H7 (cell line): ENCODE measurements around the gene AHRR. TPM values are rescaled to one million over a fixed set of nuclear protein-coding genes. Genes with fewer than 3 reads are reported as not detected.
"Not testable (repeated sequence)": the region's sequence is repeated elsewhere in the genome, so short reads cannot be mapped to it uniquely, and the experiment has no call there.

ENCODE experiments used
- DNase-seq: peaks from one replicate; pipeline ENCODE4 v3.0.0; 2012
- H3K27me3 ChIP-seq: 2 replicates; pipeline ENCODE4 v1.6.0; 2011; ENCODE audit warnings: mild to moderate bottlenecking, low read length; ENCODE audit not compliant: control insufficient read depth, insufficient read depth
- H3K36me3 ChIP-seq: replicated peaks from 2 replicates; pipeline ENCODE4 v1.5.1; 2011; ENCODE audit warnings: low read length; ENCODE audit not compliant: control insufficient read depth, insufficient read depth
- H3K4me3 ChIP-seq: 2 replicates; pipeline ENCODE4 v1.5.1; 2011; ENCODE audit warnings: low read depth, mild to moderate bottlenecking, control low read depth, low read length, moderate library complexity; ENCODE audit not compliant: insufficient read depth
- total RNA-seq: library from RNA; depleted of rRNA; stranded (reverse); fragments of >200 nt; shearing (Covaris generic); gene quantifications from 2 replicates; pipeline ENCODE4 v1.2.3, GENCODE V29; 2014

The AHRR gene
- total RNA-seq, 1 experiment from 2014 or later: 1.4 TPM

- DNase-seq: peak; percentile 48
- H3K36me3 ChIP-seq: no peaks in the 10 kb centered on the region
- no peak overlapping the region for H3K4me3 ChIP-seq
- H3K27me3 ChIP-seq: no peaks in the 10 kb centered on the region; the same call in none of the 2 replicates
These were observed 90.2 kb downstream of the AHRR start for GRCh38 chr5:411728-412127.

- H3K36me3 ChIP-seq, H3K27me3 ChIP-seq, H3K4me3 ChIP-seq: not testable (repeated sequence)
- DNase-seq: peak; percentile 95
These were observed 93.7 kb downstream of the AHRR start for GRCh38 chr5:414991-415927.

DNA sequence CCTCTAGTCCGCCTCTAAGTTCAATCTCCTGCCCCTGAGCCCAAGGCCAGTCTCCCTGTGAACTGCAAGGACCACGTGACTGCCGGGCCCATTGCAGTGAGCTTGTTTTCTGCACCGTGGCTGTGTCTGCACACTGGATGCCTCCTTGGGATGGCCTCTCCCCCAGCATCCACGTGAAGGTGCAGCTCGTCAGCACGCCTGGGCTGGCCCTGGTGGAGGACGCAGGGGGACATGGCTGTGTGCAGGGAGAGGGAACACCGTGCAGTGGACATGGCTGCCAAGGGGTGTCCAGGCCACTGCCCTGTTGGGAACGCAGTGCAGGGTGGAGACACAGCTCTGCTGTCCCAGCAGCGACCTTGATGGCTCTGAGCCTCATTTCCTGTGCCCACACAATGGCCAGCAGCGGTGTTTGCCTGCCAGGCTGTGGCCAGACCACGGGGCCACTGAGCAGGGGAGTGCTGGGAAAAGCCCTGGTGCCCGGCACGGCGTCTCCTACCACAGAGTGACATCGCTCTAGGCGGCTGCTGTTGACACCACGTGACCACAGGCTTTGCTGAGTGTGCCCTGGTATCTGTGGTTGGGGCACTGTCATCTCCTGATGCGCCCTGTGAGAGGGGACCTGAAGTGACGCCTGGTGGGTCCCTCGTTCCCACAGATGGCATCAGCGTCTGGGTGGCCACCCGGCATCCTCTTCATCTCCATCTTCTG is 94.6 kb downstream of the AHRR start:
- peak; percentile 64 for DNase-seq

GRCh38 chr5:416636-416960 is 95.1 kb downstream of the AHRR start:
- no peak for DNase-seq
- Histone ChIP-seq H3K36me3 (no peaks in the 10 kb centered on the region), H3K4me3 (no peak overlapping the region), H3K27me3 (no peaks in the 10 kb centered on the region; the same call in 1 of the 2 replicates)

More for the DNA sequence above, 94.6 kb downstream of the AHRR start:
- Histone ChIP-seq H3K36me3 (no peaks in the 10 kb centered on the region), H3K4me3 (no peak overlapping the region), H3K27me3 (no peaks in the 10 kb centered on the region; the same call in 1 of the 2 replicates)

DNA sequence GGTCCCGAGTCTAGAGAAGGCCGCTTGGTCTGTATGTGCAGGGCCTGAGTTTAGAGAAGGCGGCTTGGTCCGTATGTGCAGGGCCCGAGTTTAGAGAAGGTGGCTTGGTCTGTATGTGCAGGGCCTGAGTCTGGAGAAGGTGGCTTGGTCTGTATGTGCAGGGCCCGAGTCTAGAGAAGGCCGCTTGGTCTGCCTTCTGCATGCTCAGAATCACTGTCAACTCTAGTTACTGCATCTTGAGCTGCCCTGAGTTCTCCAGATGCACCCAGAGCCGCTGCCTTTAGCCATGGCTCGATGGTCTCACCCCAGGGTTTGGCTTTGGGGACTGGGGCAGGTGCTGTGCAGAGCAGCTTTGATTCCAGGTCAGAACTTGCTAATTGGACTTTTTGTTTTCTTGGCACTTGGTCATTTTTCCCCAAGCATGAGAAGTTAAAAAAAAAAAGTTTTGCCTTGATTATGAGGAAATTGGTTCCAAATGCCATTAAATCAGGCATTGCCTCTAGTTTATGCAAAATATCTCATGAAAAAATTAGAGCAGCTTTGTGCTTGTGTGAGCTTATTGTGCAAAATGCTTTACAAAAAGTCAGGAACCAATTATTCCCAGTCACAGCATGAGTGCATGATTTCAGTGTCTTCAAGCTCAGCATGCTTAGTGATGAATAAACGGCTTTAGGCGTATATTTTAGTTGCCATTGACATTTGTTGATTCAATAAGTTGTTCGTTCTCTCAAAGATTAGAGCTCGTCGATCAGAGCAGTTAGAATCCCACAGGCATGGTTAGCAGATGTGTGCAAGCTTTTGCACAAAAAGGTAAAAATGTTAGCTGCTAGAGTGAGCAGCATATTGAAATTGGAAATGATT is 96.0 kb downstream of the AHRR start:
- no peak for DNase-seq
- no peaks in the 10 kb centered on the region for H3K36me3 ChIP-seq
- no peaks in the 10 kb centered on the region; the same call in 1 of the 2 replicates for H3K27me3 ChIP-seq
- no peak overlapping the region for H3K4me3 ChIP-seq

DNA sequence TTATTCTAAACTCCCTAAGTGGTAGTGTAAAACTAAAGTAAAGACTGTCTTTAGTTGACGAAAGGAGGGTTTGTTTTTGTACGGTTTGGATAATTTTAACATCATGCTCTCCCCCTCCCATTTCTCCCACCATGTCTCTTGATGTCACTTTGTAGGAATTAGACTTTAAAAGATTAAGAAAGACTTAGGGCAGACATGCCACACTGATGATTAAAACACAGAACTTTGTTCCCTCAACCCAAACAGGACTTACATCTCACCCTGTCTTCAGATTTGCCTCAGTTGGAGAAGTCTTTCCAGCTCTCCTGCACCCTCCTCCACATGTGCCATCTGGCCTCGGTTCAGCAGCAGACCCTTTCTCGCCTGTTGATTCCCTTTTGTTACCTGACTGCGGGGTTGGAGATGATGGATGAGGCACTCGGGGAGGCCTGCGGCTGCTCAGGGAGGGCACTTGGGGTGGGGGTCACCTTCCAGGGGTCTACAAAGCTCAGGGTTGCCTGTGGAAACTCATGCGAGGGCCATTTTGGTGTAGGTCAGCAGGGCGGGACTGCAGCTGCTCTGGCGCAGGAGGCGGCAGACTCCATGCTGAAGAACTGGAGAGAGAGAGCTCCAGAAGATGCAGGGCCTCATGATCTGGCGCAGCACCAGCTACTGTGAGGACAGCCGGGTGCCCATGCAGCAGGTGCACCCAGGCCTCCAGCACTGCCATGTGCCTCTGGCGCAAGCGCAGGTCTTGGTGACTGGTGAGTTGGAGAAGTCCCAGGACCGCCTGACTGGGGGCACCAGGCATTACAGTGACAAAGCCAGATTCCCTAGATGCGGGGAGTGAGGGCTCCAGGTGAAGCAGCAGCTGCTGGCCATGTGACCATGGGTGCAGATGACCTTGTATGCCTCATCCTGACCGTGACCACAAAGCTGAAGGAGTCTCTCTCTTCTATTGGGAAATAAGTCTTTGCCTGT is 96.9 kb downstream of the AHRR start:
- Histone ChIP-seq H3K27me3 (no peaks in the 10 kb centered on the region; the same call in 1 of the 2 replicates), H3K4me3 (no peak overlapping the region), H3K36me3 (no peaks in the 10 kb centered on the region)
- peak; percentile 33 for DNase-seq

GRCh38 chr5:419970-420369 is 98.5 kb downstream of the AHRR start:
- peak; percentile 38 for DNase-seq
- Histone ChIP-seq H3K36me3 (no peaks in the 10 kb centered on the region), H3K27me3 (no peaks in the 10 kb centered on the region; the same call in 1 of the 2 replicates), H3K4me3 (no peak overlapping the region)

DNA sequence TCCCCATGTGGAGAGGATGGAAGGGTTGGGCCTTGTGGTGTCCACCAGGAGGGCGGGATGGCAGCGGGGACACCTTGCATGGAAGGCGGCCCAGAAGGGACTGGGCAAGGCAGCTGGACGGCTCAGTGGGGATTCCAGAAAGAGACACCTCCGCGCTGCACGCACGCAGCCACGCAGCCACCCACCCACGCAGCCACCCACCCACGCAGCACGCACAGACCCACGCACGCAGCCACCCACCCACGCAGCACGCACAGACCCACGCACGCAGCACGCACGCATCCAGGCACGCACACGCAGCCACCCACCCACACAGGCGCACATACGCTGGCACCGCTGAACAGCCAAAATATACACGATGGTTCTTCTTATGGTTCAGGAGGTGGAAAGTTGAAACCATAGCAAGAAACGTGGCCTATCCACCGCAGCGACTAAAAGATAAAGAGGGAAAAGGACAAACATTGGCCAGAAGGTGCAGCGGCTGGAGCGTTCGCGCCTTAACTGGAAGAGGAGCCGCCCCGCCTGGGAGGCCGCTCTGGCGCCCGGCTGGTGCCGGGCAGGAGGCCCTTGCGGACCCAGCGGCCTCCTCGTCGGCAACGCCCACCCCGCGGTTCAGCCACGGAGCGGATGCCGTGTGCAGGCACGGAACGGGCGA is 99.2 kb downstream of the AHRR start:
- Histone ChIP-seq H3K27me3 (no peaks in the 10 kb centered on the region; the same call in 1 of the 2 replicates), H3K36me3 (no peaks in the 10 kb centered on the region), H3K4me3 (no peak overlapping the region)
- DNase-seq: peak; percentile 64

- no peaks in the 10 kb centered on the region for H3K36me3 ChIP-seq
- peak; percentile 54 for DNase-seq
These were observed 99.9 kb downstream of the AHRR start for GRCh38 chr5:421287-421880.

GRCh38 chr5:421901-422300 is 100.4 kb downstream of the AHRR start:
- no peak overlapping the region for H3K4me3 ChIP-seq
- no peaks in the 10 kb centered on the region for H3K36me3 ChIP-seq
- DNase-seq: peak; percentile 46
- no peaks in the 10 kb centered on the region for H3K27me3 ChIP-seq

More at GRCh38 chr5:421287-421880, 99.9 kb downstream of the AHRR start:
- H3K27me3 ChIP-seq: no peaks in the 10 kb centered on the region; the same call in 1 of the 2 replicates
- no peak overlapping the region for H3K4me3 ChIP-seq

DNA sequence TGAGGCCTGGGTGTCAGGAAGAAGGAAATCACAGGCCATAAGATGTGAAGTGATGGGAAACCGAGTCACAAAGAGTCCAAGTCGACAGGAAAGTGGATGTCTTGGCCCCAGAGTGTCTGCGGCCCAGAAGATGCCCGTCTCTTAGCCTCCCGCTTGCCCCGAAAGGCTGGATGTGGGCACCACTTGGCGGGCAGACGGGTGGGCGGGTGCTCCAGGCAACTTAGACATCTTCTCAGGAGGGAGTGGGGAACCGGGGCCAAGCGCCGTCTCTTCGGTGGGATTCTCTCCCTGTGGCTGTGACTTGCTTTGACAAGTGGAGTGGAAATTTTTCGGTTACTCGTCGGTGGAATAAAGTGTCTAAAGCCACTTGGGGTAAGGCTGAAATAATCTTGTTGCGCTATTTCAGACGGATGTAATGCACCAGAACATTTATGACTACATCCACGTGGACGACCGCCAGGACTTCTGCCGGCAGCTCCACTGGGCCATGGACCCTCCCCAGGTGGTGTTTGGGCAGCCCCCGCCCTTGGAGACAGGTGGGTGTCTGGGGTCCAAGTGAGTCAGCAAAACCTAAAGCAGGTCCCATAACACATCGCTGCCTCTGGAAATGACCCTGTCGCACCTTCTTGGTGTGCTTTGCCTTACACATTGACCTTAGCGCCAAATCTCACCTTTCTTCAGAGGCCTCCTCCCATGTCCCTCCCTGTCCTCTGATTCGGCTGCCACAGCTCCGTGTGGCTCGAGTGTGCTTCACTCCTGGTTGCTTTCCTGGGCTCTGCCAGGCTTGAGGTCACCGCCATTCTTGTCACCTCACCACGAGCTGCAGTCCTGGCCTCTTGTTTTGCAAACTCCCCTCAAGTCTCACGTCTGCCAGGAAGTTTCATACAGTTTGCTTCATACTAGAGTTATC is 101.1 kb downstream of the AHRR start:
- no peaks in the 10 kb centered on the region for H3K36me3 ChIP-seq
- DNase-seq: peak; percentile 32
- no peak overlapping the region for H3K4me3 ChIP-seq
- H3K27me3 ChIP-seq: no peaks in the 10 kb centered on the region

GRCh38 chr5:423233-423565 is 101.7 kb downstream of the AHRR start:
- Histone ChIP-seq H3K36me3 (no peaks in the 10 kb centered on the region), H3K4me3 (no peak overlapping the region), H3K27me3 (no peaks in the 10 kb centered on the region)
- DNase-seq: no peak
